Naive thymus-derived CD4-positive, alpha-beta T cell (primary cell): Measurements from ENCODE around the gene TBC1D5. TPM values are rescaled to one million over a fixed set of nuclear protein-coding genes. Genes with fewer than 3 reads are reported as not detected.
A peak's percentile ranks its signal among the peaks of the same experiment; 100 is the strongest.
"Not testable (repeated sequence)": the region's sequence is repeated elsewhere in the genome, so short reads cannot be mapped to it uniquely, and the experiment has no call there.

Source experiments
- ATAC-seq: fragments of 150-1000 bp; cut with Tn5 transposase; 2 replicates; pipeline ENCODE4 v1.10.0; 2021; ENCODE audit warnings: mild to moderate bottlenecking, moderate library complexity
- CTCF ChIA-PET: fragments of 350-600 bp; sonication (Branson Sonifier 250); formaldehyde crosslinking; loops from one replicate; lab custom pipeline; 2021; ENCODE audit warnings: antibody characterized with exemption; lab: Charles Lee
- POLR2A ChIA-PET: fragments of 350-600 bp; sonication (Branson Sonifier 250); formaldehyde crosslinking; loops from one replicate; lab custom pipeline; 2021; ENCODE audit warnings: antibody characterized with exemption, inconsistent platforms; lab: Charles Lee
- DNase-seq, 9 donors: peaks; one replicate each; pipeline versions ENCODE4 v3.0.0 to v3.0.0-alpha.2; 2020 to 2022; ENCODE audit warnings: mixed read lengths in 1 of 9
- H3K27ac ChIP-seq: one replicate; pipeline ENCODE4 v1.7.0; 2013; ENCODE audit warnings: mild to moderate bottlenecking, low read depth, low read length, moderate library complexity
- H3K27me3 ChIP-seq, 2 donors: one replicate each; pipeline ENCODE4 v1.7.0; 2013; ENCODE audit warnings: low read length in 2 of 2, mild to moderate bottlenecking in 2 of 2, moderate library complexity in 2 of 2; ENCODE audit not compliant: control insufficient read depth in 2 of 2, insufficient read depth in 2 of 2
- H3K36me3 ChIP-seq, 3 experiments: 1 replicate in 2 of 3; 2 replicates in 1 of 3; pipeline ENCODE4 v1.7.0; 2013; ENCODE audit warnings: low read length in 3 of 3, mild to moderate bottlenecking in 3 of 3, moderate library complexity in 1 of 3; ENCODE audit not compliant: insufficient read depth in 3 of 3, control insufficient read depth in 2 of 3
- H3K4me1 ChIP-seq, 2 donors: one replicate each; pipeline ENCODE4 v1.7.0; 2013; ENCODE audit warnings: low read length in 2 of 2, mild to moderate bottlenecking in 2 of 2, moderate library complexity in 1 of 2; ENCODE audit not compliant: control insufficient read depth in 2 of 2, insufficient read depth in 2 of 2
- H3K4me3 ChIP-seq: 2 replicates; pipeline ENCODE4 v1.7.0; 2013; ENCODE audit warnings: mild to moderate bottlenecking, low read length
- H3K9me3 ChIP-seq, 3 experiments: 1 replicate in 2 of 3; 2 replicates in 1 of 3; pipeline ENCODE4 v1.7.0; 2013; ENCODE audit warnings: low read length in 3 of 3; ENCODE audit not compliant: control insufficient read depth in 2 of 3
- H3K27ac Mint-ChIP-seq, 9 donors: one replicate each; pipeline ENCODE4 v1.8.0; 2020 to 2022; ENCODE audit warnings: mixed read lengths in 9 of 9, mild to moderate bottlenecking in 8 of 9, moderate library complexity in 5 of 9, inconsistent platforms in 2 of 9
- H3K27me3 Mint-ChIP-seq, 5 donors: one replicate each; pipeline ENCODE4 v1.8.0; 2021 to 2022; ENCODE audit warnings: mixed read lengths in 5 of 5, mild to moderate bottlenecking in 1 of 5
- H3K36me3 Mint-ChIP-seq, 5 donors: one replicate each; pipeline ENCODE4 v1.8.0; 2020 to 2022; ENCODE audit warnings: mixed read lengths in 5 of 5, mild to moderate bottlenecking in 3 of 5, inconsistent platforms in 1 of 5
- H3K4me1 Mint-ChIP-seq, 7 donors: one replicate each; pipeline ENCODE4 v1.8.0; 2020 to 2022; ENCODE audit warnings: mixed read lengths in 7 of 7, mild to moderate bottlenecking in 3 of 7, inconsistent platforms in 1 of 7
- H3K4me3 Mint-ChIP-seq, 10 donors: one replicate each; pipeline ENCODE4 v1.8.0; 2020 to 2022; ENCODE audit warnings: mild to moderate bottlenecking in 10 of 10, mixed read lengths in 10 of 10, moderate library complexity in 6 of 10, inconsistent platforms in 2 of 10
- H3K9me3 Mint-ChIP-seq, 11 donors: one replicate each; pipeline ENCODE4 v1.8.0; 2020 to 2022; ENCODE audit warnings: mixed read lengths in 11 of 11, mild to moderate bottlenecking in 4 of 11, inconsistent platforms in 1 of 11, moderate library complexity in 1 of 11
- intact Hi-C, 2 donors: fragments of 100-400 bp; cut with micrococcal nuclease; formaldehyde crosslinking; loops; one replicate each; pipeline ENCODE4 v1.15.1; 2023
- polyA plus RNA-seq, 2 donors: library from polyadenylated mRNA; unstranded; fragments of 300-500 nt; fragmentation: Illumina TruSeq; gene quantifications; one replicate each; pipeline ENCODE4 v1.2.3, GENCODE V29; 2021
- total RNA-seq, 6 experiments: library from RNA in 5 of 6; stranded (reverse) in 5 of 6; gene quantifications; 1 replicate in 5 of 6; 2 replicates in 1 of 6; pipeline ENCODE4 v1.2.3 and lab custom pipeline; 2021 to 2026

TBC1D5 gene
- total and polyA plus RNA-seq, 7 experiments from 2014 or later = 30.5 to 54.0 (median 37.4) TPM

- ChIA-PET POLR2A (no interaction called here), CTCF (no interaction called here)
- H3K36me3 ChIP-seq = no peaks in the 10 kb centered on the region
- no peak overlapping the region for H3K4me3 ChIP-seq
- ATAC-seq = no peak
- peaks cover 0 to 28% (median 5%) of the 10 kb centered on the region in 5 donors for H3K36me3 Mint-ChIP-seq
- H3K27me3 ChIP-seq = no peaks in the 10 kb centered on the region
- no peak overlapping the region for H3K4me3 Mint-ChIP-seq
- DNase-seq = no peak
- intact Hi-C loops = no loop called here
- H3K9me3 ChIP-seq = no peaks in the 10 kb centered on the region
- H3K9me3 Mint-ChIP-seq = peaks cover 0 to 8% (median 4%) of the 10 kb centered on the region in 11 donors
- no peaks in the 10 kb centered on the region for H3K4me1 ChIP-seq
- no peaks in the 10 kb centered on the region for H3K27me3 Mint-ChIP-seq
- no peak overlapping the region for H3K27ac ChIP-seq
- no peak overlapping the region for H3K27ac Mint-ChIP-seq
- peaks cover 0 to 6% (median 0%) of the 10 kb centered on the region in 7 donors for H3K4me1 Mint-ChIP-seq
Measured at GRCh38 chr3:17535274-17535673, 207.2 kb downstream of the TBC1D5 start.

- intact Hi-C loops, H3K9me3 Mint-ChIP-seq, H3K27ac Mint-ChIP-seq, H3K27me3 Mint-ChIP-seq, H3K4me3 Mint-ChIP-seq, H3K9me3 ChIP-seq, H3K27me3 ChIP-seq, POLR2A ChIA-PET, H3K4me1 ChIP-seq, H3K4me3 ChIP-seq, ATAC-seq, CTCF ChIA-PET, DNase-seq, H3K27ac ChIP-seq, H3K36me3 ChIP-seq: not testable (repeated sequence)
- Mint-ChIP-seq H3K36me3 (peaks cover 0 to 13% (median 5%) of the 10 kb centered on the region in 5 donors), H3K4me1 (peaks cover 0 to 14% (median 0%) of the 10 kb centered on the region in 7 donors)
Measured at GRCh38 chr3:17532446-17532845, 210.0 kb downstream of the TBC1D5 start.

- Mint-ChIP-seq H3K4me1 (peaks cover 0 to 12% (median 7%) of the 10 kb centered on the region in 7 donors), H3K27me3 (no peaks in the 10 kb centered on the region), H3K36me3 (peaks cover 0 to 28% (median 14%) of the 10 kb centered on the region in 5 donors), H3K27ac (no peak overlapping the region), H3K9me3 (peaks cover 0 to 8% (median 4%) of the 10 kb centered on the region in 11 donors), H3K4me3 (no peak overlapping the region)
- Histone ChIP-seq H3K4me3 (no peak overlapping the region), H3K4me1 (no peaks in the 10 kb centered on the region), H3K27me3 (no peaks in the 10 kb centered on the region), H3K36me3 (no peaks in the 10 kb centered on the region), H3K27ac (no peak overlapping the region), H3K9me3 (no peaks in the 10 kb centered on the region)
- DNase-seq = no peak
- POLR2A ChIA-PET = no interaction called here
- ATAC-seq = no peak
- intact Hi-C loops = no loop called here
- CTCF ChIA-PET = no interaction called here
Measured at GRCh38 chr3:17529677-17530076, 212.8 kb downstream of the TBC1D5 start.

GRCh38 chr3:17518189-17519059 is 224.0 kb downstream of the TBC1D5 start:
- Mint-ChIP-seq H3K4me1 (peaks cover 0 to 11% (median 0%) of the 10 kb centered on the region in 7 donors), H3K9me3 (no peaks in the 10 kb centered on the region), H3K27me3 (no peaks in the 10 kb centered on the region), H3K27ac (no peak overlapping the region), H3K36me3 (peaks cover 0 to 22% (median 5%) of the 10 kb centered on the region in 5 donors), H3K4me3 (no peak overlapping the region)
- ChIA-PET CTCF (no interaction called here), POLR2A (no interaction called here)
- ATAC-seq (no peak), DNase-seq (no peak)
- no peak overlapping the region for H3K27ac ChIP-seq
- no peaks in the 10 kb centered on the region for H3K36me3 ChIP-seq
- intact Hi-C loops = no loop called here
- no peaks in the 10 kb centered on the region for H3K27me3 ChIP-seq
- H3K4me3 ChIP-seq = no peak overlapping the region
- peaks cover 0 to 8% of the 10 kb centered on the region in 2 donors for H3K4me1 ChIP-seq
- H3K9me3 ChIP-seq = no peaks in the 10 kb centered on the region

GRCh38 chr3:17515445-17516234 is 226.8 kb downstream of the TBC1D5 start:
- ATAC-seq = no peak
- H3K27ac Mint-ChIP-seq = peak overlapping the region in 1 of 9 donors; percentile 10
- peaks cover 0 to 12% (median 0%) of the 10 kb centered on the region in 5 donors for H3K36me3 Mint-ChIP-seq

GRCh38 chr3:17514597-17514996 is 227.8 kb downstream of the TBC1D5 start:
- peaks cover 0 to 8% of the 10 kb centered on the region in 2 donors for H3K4me1 ChIP-seq
- DNase-seq (no peak), ATAC-seq (no peak)
- intact Hi-C loops = no loop called here
- no peaks in the 10 kb centered on the region for H3K9me3 Mint-ChIP-seq
- H3K27me3 ChIP-seq = no peaks in the 10 kb centered on the region
- ChIA-PET POLR2A (no interaction called here), CTCF (no interaction called here)
- H3K36me3 Mint-ChIP-seq = peaks cover 0 to 8% (median 0%) of the 10 kb centered on the region in 5 donors
- no peak overlapping the region for H3K27ac ChIP-seq
- no peak overlapping the region for H3K4me3 Mint-ChIP-seq
- H3K36me3 ChIP-seq = no peaks in the 10 kb centered on the region
- H3K4me3 ChIP-seq = no peak overlapping the region
- H3K27me3 Mint-ChIP-seq = no peaks in the 10 kb centered on the region
- H3K4me1 Mint-ChIP-seq = peaks cover 0 to 11% (median 0%) of the 10 kb centered on the region in 7 donors
- H3K27ac Mint-ChIP-seq = no peak overlapping the region
- no peaks in the 10 kb centered on the region for H3K9me3 ChIP-seq

More at GRCh38 chr3:17515445-17516234, 226.8 kb downstream of the TBC1D5 start:
- peaks cover 0 to 6% (median 0%) of the 10 kb centered on the region in 7 donors for H3K4me1 Mint-ChIP-seq
- H3K27me3 ChIP-seq = no peaks in the 10 kb centered on the region
- ChIA-PET POLR2A (no interaction called here), CTCF (no interaction called here)
- no peak for DNase-seq
- H3K4me1 ChIP-seq = peaks cover 0 to 8% of the 10 kb centered on the region in 2 donors
- no peaks in the 10 kb centered on the region for H3K36me3 ChIP-seq
- H3K9me3 Mint-ChIP-seq = no peaks in the 10 kb centered on the region
- H3K27ac ChIP-seq = no peak overlapping the region
- H3K9me3 ChIP-seq = no peaks in the 10 kb centered on the region
- no peaks in the 10 kb centered on the region for H3K27me3 Mint-ChIP-seq
- no peak overlapping the region for H3K4me3 Mint-ChIP-seq
- no peak overlapping the region for H3K4me3 ChIP-seq
- intact Hi-C loops = no loop called here
